NCI-H2081 (cell line): ENCODE results near the gene LCMT2.

ENCODE experiments used
- DNase-seq, 2 experiments: peaks; one replicate each; lab custom pipeline; 2025; lab: John Stamatoyannopoulos, UW

Gene LCMT2, protein sequence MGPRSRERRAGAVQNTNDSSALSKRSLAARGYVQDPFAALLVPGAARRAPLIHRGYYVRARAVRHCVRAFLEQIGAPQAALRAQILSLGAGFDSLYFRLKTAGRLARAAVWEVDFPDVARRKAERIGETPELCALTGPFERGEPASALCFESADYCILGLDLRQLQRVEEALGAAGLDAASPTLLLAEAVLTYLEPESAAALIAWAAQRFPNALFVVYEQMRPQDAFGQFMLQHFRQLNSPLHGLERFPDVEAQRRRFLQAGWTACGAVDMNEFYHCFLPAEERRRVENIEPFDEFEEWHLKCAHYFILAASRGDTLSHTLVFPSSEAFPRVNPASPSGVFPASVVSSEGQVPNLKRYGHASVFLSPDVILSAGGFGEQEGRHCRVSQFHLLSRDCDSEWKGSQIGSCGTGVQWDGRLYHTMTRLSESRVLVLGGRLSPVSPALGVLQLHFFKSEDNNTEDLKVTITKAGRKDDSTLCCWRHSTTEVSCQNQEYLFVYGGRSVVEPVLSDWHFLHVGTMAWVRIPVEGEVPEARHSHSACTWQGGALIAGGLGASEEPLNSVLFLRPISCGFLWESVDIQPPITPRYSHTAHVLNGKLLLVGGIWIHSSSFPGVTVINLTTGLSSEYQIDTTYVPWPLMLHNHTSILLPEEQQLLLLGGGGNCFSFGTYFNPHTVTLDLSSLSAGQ

DNA sequence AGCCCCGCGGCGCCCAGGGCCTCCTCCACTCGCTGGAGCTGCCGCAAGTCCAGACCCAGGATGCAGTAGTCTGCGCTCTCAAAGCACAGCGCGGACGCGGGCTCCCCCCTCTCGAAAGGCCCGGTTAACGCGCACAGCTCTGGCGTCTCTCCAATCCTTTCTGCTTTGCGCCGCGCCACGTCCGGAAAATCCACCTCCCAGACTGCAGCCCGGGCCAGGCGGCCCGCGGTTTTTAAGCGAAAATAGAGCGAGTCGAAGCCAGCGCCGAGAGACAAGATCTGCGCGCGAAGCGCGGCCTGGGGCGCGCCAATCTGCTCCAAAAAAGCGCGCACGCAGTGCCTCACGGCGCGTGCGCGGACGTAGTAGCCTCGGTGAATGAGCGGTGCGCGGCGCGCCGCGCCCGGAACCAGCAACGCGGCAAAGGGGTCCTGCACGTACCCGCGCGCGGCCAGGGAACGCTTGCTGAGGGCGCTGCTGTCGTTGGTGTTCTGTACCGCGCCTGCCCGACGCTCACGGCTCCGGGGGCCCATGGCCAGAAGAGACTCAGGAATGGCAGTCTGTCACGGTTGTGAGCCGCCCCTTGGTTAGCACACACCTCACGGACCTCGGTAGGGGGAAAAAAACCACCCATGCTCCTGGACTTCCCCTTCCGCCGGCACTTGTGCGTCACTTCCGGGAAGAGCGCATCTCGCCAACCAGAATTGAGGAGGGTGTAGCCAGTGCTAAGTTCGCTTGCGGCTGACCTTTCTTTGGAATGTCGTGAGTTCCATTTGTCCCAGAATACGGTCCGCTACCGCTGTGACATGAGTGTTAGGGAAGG lies at the start of gene LCMT2:
Gene LCMT2 (minus strand): TSS at position 614 of the 820 bp plus-strand sequence. CDS start 84 bp downstream, at position 530.
- DNase-seq: peak; percentile 89 to 93

DNA sequence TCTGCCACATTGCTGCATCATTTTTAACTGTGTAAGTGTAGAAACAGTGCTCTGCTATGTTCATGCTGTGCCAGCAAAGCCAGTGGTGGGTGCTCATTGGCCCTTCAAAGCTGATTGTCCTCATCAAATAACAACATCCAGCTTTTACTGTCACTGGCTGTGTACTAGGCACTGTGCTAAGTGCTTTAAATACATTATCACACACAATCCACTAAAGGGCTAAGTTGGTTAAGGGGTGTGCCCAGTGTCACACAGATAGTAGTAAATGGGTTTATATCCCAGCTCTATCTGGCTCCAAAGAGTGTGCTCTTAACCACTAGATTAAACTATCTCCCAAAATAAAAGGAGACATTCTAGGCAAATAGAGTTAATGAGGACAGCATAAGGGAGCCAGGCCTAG lies 48.2 kb upstream of the LCMT2 start:
- no peak for DNase-seq

DNA sequence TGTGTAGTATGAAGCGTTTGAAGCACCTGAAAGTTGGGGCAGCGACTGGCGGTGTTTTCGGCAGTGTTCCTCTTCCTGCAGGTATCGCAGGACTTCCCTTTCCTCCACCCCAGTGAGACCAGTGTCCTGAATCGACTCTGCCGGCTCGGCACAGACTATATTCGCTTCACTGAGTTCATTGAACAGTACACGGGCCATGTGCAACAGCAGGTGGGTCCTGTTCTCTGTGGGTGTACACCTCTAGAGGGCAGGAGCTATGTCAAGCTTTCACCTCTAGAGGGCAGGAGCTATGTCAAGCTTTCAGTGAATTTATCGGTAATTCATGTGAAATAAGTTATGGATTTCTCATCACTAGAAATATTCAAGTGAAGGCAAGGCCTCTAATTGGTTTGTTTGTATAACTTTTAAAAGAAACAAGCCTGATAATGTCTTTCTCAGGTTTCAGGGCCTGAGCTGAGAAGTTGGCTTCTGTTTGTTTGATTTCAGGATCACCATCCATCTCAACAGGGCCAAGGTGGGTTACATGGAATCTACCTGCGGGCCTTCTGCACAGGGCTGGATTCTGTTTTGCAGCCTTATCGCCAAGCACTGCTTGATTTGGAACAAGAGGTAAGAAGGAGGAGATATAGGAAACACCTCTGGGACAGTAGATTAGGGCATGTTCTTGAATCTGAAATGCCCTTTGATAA lies 45.8 kb upstream of the LCMT2 start:
- peak; percentile 28 to 45 for DNase-seq

DNA sequence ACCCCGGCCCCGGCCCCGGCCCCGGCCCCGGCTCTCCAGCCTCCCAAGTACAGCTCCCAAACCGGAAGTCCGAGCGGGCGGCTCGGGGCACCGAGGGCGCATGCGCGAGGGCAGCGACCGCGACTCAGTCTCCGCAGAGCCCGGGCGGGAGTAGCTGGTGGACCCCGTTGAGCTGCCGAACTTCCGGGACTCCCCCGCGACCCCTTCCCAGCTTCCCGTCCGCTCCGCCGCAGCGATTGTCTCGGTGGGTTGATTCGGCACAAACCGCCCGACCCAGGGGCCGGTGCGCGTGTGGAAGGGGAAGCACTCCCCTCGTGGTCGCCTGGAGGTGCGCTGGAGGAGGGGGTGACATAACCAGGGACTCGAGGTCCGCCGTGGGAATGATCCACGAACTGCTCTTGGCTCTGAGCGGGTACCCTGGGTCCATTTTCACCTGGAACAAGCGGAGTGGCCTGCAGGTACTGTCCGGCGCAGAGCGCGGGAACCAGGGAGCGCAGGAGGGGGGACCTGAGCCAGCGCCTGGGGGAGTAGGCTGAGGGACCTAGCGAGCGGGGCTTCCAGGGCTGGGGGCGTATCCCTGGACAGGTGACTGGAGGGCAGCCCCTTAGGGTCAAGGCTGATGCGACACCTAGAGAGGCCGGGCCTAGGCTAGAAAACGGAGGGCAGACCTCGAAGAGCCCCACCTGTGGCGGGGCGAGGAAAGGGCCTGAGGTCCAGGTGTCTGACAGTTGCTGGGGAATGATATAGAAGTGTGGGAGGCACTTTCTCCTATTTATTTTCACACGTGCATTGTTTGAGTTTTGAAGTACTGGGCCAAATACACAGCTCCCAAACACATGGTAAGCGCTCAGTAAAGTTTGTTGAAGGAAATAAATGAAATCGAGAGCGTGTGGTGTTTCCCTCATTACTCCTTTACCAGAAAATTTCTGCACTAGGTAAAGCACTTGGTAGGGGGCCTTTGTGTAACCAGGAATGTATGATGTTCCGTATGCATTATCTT lies 40.9 kb upstream of the LCMT2 start, which contains the start of the genes TUBGCP4 and ZSCAN29:
Gene TUBGCP4 (plus strand): TSS at position 127 of the 1,000 bp plus-strand sequence. CDS start 254 bp downstream, at position 381.
Gene ZSCAN29 (minus strand): TSS at position 69 of the 1,000 bp plus-strand sequence. CDS start 1,130 bp downstream, outside the sequence.
- peak; percentile 85 to 86 for DNase-seq

DNA sequence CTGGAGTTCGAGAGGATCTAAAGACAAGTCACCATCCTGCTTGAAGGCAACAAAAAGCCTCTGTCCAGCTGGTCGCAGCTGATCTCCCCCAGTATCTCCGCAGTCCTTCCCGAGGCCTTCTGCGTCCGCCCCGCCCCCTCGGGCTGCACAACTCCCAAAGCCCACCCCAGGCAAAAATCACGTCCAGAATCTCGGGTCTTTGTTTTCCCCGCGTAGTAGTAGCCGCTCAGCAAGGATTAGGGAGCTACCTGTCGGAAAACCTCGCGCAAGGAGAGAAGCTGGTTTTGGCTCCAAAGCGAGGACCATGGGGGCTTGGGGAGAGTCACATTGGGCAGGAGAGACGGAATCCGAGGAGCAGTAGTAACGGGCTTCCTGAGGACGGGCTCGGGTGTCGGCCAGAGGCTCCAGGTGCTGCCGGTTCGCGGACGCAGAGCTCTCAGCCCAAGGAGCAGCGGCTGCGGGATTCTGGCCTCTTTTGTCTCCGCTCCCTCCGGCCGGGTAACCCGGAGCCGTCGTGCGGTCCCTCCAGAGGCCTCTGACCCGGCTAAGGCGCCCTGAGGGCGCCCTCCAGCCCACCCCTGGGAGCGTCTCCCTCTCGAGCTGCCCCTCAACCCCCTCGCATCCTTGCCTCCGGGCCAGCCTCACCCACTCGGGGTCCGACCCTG lies 40.1 kb upstream of the LCMT2 start:
- DNase-seq: peak in 1 of 2 experiments; percentile 53

DNA sequence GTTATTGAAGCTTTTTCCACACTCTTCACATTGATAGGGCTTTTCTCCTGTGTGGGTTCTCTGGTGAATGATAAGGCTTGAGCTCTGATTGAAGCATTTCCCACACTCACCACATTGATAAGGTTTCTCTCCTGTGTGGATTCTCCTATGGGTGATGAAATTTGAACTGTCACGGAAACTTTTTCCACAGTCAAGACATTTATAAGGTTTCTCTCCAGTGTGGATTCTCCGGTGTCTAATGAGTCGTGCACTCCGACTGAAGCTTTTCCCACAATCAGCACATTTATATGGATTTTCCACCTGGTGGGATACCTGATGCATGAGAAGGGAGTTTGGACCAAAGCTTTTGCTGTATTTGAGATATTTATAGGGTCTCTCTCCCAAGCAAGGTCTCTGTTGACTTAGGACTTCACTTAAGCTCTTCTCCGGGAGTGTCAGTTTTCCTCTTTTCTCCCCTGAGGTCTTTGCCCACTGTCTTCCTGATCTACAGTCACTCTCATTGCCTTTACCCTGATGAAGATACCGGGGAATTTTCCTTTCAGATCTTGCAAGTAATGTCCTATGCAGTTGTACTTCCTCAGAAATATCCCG lies 31.0 kb upstream of the LCMT2 start:
- DNase-seq: no peak

DNA sequence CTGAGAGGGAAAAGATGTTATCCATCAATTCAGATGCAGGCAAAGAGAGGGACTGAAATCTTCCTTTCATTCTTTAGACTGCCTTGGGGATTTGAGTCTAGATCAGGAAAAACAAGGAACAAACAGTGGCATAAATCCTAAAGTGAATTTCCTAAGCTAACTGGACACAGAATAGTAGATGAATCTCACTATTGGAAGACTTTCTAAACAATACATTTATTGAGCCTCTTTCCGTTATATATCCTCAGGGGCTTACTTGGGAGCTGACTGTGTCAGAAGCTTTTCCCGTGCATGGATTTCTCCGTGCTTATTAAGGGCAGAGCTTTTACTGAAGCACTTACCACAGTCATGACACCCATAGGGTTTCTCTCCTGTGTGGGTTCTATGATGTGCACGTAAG lies 30.4 kb upstream of the LCMT2 start:
- DNase-seq: no peak

DNA sequence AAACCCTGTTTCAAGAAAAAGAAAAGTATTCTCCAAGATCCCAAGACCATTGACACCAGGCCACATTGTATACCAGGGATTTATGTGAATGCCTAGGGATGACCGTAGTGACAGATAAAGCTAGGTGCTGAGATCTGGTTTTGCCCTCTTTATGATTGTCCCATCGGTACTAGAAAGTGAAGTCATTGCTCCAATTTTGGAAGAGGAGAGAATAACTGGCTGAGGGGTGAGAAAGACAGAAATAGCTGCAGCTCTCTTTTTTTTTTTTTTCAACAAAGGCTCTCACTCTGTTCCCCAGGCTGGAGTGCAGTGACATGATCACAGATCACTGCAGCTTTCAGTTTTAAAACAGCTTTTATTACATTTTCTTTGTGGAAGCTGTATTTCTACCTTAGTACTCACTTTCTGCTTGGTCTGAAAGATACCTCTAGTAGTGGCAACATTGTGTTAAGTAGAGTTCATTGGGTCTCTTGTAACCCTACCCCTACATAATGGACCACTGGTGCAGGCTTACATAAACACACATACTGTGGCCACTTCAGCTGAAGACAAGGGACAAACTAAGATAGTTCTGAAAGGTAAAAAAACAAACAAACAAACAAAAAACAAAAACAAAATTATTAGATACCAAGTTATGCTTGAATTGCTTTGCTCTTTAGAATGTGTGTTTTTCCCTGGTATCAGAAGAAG lies 22.5 kb upstream of the LCMT2 start:
- DNase-seq: no peak

DNA sequence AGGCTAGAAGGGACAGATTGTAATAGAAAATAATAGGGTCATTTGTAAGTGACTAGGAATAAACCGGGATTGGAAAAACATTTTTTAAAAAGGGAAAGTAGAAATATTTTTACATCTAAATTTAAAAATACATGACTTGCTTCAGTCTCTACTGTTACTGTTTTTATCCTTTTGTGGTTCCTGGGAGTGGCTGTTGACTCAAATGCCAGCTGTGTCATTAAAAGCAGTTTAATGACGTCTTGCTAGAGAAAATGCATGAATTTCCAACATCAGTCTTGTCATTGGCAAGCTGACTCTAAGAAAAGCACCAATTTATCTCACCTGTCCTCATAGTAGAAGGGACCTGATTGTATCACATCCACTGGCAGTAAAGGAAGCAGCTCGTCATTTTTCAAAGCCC lies 16.7 kb upstream of the LCMT2 start:
- DNase-seq: no peak

DNA sequence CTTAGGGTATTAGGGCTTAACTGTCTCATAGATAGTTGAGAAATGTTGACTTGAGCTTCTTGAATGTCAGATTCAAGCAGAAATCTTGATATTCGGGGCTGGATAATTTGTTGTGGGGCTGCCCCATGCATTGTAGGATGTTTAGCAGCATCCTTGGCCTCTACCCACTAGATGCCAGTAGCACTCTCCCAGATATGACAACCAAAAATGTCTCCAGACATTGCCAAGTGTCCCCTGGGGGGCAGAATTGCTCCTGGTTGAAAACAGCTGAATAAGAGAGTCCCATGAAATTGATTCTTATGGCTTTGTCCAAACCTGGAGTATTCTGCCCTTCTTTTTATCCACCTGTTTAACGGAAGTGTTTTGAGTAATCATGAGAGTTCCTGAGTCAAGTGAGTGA lies 15.9 kb upstream of the LCMT2 start:
- no peak for DNase-seq

DNA sequence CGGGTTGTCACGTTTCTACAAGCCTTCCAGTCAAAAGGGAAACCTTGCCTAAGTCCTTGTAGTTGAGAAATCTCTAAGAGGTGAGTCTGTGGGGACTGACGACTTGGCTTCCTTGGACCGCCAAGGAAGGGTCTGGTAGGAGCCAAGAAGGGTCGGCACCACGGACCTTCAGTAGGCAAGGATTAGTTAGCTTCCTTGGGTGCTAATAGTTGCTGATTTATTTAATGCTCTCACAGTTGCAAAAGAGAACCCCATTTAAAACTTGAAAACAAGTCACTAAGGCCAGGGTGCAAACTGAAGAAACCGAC lies 361 bp upstream of the LCMT2 start:
- no peak for DNase-seq

DNA sequence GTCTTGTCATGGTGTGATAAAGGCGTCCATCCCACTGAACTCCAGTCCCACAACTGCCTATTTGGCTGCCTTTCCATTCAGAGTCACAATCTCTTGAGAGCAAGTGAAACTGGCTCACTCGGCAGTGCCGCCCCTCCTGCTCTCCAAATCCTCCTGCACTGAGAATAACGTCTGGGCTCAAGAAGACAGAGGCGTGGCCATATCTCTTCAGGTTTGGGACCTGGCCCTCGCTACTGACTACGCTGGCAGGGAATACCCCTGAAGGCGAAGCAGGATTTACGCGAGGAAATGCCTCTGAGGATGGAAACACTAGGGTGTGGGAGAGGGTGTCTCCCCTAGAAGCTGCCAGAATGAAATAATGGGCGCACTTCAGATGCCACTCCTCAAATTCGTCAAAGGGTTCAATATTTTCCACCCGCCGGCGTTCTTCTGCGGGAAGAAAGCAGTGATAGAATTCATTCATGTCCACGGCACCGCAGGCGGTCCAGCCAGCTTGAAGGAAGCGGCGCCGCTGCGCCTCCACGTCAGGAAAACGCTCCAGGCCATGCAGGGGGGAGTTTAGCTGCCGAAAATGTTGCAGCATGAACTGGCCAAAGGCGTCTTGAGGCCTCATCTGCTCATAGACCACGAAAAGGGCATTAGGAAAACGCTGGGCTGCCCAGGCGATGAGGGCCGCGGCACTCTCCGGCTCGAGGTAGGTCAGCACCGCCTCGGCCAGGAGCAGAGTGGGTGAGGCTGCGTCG lies 985 bp downstream of the LCMT2 start:
- DNase-seq: peak; percentile 20 to 58

DNA sequence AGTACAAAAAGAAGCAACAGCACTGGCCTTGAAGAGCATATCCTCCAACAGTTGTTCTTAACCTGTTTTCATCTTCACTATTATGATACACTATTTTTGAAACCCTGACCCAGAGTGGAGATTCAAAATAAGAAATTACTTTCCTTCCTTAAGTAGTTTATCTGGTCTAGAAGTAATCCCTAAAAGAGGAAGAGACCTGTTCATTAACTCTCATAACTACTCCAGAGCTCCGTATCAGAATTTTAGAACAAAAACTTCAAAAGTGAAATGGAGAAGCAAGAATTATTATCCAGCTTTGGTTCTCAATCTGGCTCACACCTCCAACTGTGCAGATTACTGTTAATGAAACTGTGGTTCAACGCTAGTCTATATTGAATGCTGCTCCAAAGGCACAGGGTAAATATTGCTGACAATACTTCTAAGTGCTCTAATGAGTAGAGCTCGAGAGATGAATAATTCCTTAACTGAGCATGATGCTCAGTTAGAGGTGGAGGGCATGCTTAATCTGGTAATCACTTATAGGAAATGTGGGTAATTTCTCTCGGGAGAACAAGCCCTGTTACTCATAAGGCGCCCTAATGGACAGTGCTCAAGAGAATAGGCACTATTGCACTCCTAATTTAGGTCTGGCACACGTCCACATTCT lies 5.2 kb downstream of the LCMT2 start:
- peak in 1 of 2 experiments; percentile 13 for DNase-seq

DNA sequence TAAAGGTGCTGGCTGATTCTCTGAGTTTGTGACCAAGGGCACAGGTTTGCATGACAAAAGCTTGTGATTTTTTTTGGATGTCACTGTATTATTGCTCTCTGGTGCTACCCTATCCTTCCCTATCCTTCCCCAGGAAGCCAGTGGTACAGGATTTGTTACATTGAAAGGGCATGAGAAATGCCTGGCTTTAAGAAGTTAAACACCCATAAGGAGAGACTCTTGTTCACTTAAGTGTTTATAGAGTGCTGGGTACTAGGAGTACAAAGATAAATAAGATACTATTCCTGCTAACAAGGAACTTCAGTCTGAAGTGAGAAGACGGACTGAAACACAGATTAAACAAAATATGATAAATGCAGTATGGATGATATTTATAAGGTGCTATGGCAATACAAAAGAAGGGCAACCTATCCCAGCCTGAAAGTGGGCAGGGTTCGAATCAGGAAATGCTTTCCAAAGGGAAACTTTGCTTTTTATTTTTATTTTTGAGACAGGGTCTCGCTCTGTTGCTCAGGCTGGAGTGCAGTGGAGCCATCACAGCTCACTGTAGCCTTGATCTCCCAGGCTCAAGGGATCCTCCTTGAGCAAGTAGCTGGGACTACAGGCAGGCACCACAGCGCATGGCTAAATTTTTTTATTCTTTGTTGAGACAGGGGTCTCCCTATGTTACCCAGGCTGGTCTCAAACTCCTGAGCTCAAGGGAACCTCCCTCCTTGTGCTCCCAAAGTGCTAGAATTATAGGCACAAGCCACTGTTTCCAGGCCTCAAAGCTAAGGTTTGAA lies 11.2 kb downstream of the LCMT2 start:
- no peak for DNase-seq

DNA sequence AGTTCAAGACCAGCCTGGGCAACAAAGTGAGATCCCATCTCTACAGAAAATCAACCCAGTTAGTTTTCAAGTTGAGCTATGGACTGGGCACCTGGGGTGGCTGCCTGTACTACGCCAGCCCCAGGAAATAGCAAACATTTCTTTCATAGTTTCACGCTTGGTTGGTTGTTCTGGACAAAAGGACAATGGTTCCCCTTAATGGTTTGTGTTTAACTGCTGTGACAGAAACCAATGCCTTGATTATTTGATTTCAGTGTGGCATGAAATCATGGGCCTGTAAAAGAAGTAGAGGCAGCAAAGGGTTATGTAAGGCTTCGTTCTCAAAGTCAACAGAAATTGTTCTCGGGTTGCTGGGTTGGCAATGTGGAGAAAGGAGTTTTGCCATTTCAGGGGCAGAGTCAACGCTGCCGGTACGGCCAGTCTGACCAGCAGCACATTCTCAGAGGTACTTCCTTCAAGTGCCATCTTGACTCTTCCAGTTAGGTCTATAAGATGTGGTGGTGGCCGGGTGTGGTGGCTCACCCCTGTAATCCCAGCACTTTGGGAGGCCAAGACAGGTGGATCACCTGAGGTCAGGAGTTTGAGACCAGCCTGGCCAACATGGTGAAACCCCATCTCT lies 12.7 kb downstream of the LCMT2 start:
- peak in 1 of 2 experiments; percentile 35 for DNase-seq

DNA sequence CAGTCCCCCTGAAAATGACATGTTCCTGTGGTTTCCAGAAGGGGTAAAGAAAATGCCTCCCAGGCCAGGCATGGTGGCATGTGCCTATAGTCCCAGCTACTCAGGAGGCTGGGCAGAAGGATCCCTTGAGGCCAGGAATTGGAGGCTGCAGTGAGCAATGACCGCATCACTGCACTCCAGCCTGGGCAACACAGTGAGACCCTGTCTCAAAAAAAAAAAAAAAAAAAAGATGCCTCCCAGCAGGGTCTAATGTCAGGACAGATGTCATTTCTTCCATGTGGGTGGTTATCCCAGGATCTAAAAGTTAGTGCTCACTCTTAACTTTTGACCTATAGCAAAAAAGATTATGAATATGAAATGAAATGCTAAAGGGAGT lies 13.4 kb downstream of the LCMT2 start:
- DNase-seq: no peak
